Peyer's patch (tissue), 4 donors: ENCODE measurements around the gene TMEM101. TPM values are rescaled to one million over a fixed set of nuclear protein-coding genes. Genes with fewer than 3 reads are reported as not detected.

Experiments used
- DNase-seq, 3 donors: peaks; one replicate each; pipeline ENCODE4 v3.0.0-alpha.2; 2017 to 2019
- H3K27ac ChIP-seq, 4 donors: fragments of 200-600 bp; sonication (generic); one replicate each; pipeline ENCODE4 v1.5.1; 2016 to 2019
- H3K27me3 ChIP-seq, 2 donors: fragments of 200-600 bp; sonication (generic); one replicate each; pipeline ENCODE4 v1.5.1; 2019
- H3K36me3 ChIP-seq, 3 donors: fragments of 200-600 bp; sonication (generic); one replicate each; pipeline ENCODE4 v1.5.1; 2016 to 2019
- H3K4me1 ChIP-seq, 4 donors: fragments of 200-600 bp; sonication (generic); one replicate each; pipeline ENCODE4 v1.5.1; 2016 to 2019
- H3K4me3 ChIP-seq, 4 donors: fragments of 200-600 bp; sonication (generic); 1 replicate in 3 of 4; 2 replicates in 1 of 4; pipeline ENCODE4 v1.5.1; 2016 to 2019; ENCODE audit warnings: mild to moderate bottlenecking in 1 of 4
- H3K9me3 ChIP-seq, 4 donors: fragments of 200-600 bp; sonication (generic); one replicate each; pipeline ENCODE4 v1.5.1; 2016 to 2019; ENCODE audit warnings: mild to moderate bottlenecking in 1 of 4
- CTCF ChIP-seq, 6 experiments: fragments of 450-650 bp in 4 of 6; fragments of 200-600 bp in 2 of 6; sonication (generic) in 1 of 6; IDR thresholded peaks; one replicate each; pipeline ENCODE4 v1.5.1; 2017 to 2019; ENCODE audit warnings: antibody characterized with exemption in 6 of 6, mild to moderate bottlenecking in 3 of 6, moderate library complexity in 1 of 6
- POLR2A ChIP-seq, 2 donors: fragments of 450-650 bp; IDR thresholded peaks; one replicate each; pipeline ENCODE4 v1.5.1; 2017; ENCODE audit warnings: antibody characterized with exemption in 2 of 2, mild to moderate bottlenecking in 2 of 2, moderate library complexity in 2 of 2
- total RNA-seq, 4 donors: library from RNA; depleted of rRNA; stranded (reverse); fragments of >200 nt; gene quantifications; one replicate each; pipeline ENCODE4 v1.1.0, GENCODE V29; 2016

Gene TMEM101
- total RNA-seq, 4 donors from 2014 or later = 8.3 to 20.9 (median 17.5) TPM

DNA sequence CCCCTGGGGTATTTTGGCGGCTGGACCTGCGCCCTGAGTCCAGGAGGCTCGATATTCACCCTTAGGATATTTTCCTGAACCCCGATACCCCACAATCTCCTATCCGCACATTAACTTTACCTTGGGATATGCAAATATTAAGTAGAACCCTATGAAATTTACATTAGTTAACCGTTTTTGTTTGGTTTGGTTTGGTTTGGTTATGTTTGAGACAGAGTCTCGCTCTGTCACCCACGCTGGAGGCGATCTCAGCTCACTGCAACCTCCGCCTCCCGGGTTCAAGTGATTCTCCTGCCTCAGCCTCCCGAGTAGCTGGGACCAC, 19.7 kb downstream of the TMEM101 start:
- no peak overlapping the region for H3K27ac ChIP-seq
- H3K27me3 ChIP-seq = peaks cover 0 to 6% of the 10 kb centered on the region in 2 donors
- H3K9me3 ChIP-seq = no peaks in the 10 kb centered on the region
- no peak for TF ChIP-seq CTCF (IDR thresholded peaks at IDR 0.05)
- no peak for TF ChIP-seq POLR2A (IDR thresholded peaks at IDR 0.05)
- DNase-seq = no peak
- H3K4me1 ChIP-seq = peaks cover 0 to 7% (median 0%) of the 10 kb centered on the region in 4 donors
- H3K4me3 ChIP-seq = peak overlapping the region in 2 of 4 donors; percentile 26 to 44
- H3K36me3 ChIP-seq = no peaks in the 10 kb centered on the region

- peaks cover 0 to 6% of the 10 kb centered on the region in 2 donors for H3K27me3 ChIP-seq
- TF ChIP-seq POLR2A (IDR thresholded peaks at IDR 0.05) (no peak), CTCF (IDR thresholded peaks at IDR 0.05) (peak; percentile 47 to 87 (median 76))
- peak overlapping the region in 3 of 4 donors; percentile 26 to 44 (median 32) for H3K4me3 ChIP-seq
- peak; percentile 25 to 76 (median 74) for DNase-seq
- H3K9me3 ChIP-seq = no peaks in the 10 kb centered on the region
- H3K36me3 ChIP-seq = no peaks in the 10 kb centered on the region
- H3K4me1 ChIP-seq = peaks cover 0 to 7% (median 0%) of the 10 kb centered on the region in 4 donors
- no peak overlapping the region for H3K27ac ChIP-seq
Measured at GRCh38 chr17:43994272-43995149, 20.3 kb downstream of the TMEM101 start.

DNA sequence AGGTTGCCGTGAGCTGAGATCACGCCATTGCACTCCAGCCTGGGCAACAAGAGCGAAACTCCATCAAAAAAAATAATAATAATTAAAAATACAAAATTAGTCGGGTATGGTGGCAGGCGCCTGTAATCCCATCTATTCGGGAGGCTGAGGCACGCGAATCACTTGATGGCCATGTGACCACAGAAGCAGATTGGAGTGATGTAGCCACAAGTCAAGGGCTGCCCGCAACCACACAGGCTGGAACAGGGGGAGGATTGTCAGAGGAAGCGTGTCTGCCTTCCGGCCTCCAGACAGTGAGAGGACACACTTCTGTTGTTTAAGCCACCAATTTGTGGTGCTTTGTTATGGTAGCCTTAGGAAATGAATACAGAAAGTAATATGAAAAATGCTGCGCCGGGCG, 22.1 kb downstream of the TMEM101 start:
- TF ChIP-seq POLR2A (IDR thresholded peaks at IDR 0.05) = no peak
- no peak for TF ChIP-seq CTCF (IDR thresholded peaks at IDR 0.05)
- H3K36me3 ChIP-seq = no peaks in the 10 kb centered on the region
- H3K9me3 ChIP-seq = no peaks in the 10 kb centered on the region
- DNase-seq = no peak
- no peak overlapping the region for H3K4me3 ChIP-seq
- peaks cover 0 to 6% of the 10 kb centered on the region in 2 donors for H3K27me3 ChIP-seq
- no peak overlapping the region for H3K27ac ChIP-seq
- H3K4me1 ChIP-seq = peaks cover 0 to 7% (median 0%) of the 10 kb centered on the region in 4 donors

DNA sequence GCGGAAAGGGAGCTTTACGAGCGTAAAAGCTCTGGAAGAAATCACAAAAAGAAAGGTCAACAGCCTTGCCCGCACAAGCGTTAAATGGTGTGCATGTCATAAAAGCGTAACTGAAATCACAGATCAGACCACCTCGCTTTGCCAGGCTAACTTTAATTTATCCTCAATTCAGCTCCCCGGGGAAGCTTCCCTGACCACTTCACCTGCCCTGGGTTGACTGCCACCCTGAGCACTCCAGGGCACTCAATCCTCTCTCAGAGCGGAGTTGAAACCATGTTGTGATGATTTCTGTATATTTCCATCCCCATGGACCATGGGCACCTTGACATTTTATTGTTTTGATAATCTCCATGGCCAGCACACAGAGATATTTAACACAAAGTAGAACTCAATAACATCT, 26.5 kb downstream of the TMEM101 start:
- DNase-seq = no peak
- Histone ChIP-seq H3K27me3 (no peaks in the 10 kb centered on the region), H3K36me3 (no peaks in the 10 kb centered on the region), H3K4me3 (no peak overlapping the region), H3K4me1 (peaks cover 0 to 10% (median 6%) of the 10 kb centered on the region in 4 donors), H3K27ac (no peak overlapping the region), H3K9me3 (no peaks in the 10 kb centered on the region)
- no peak for TF ChIP-seq POLR2A (IDR thresholded peaks at IDR 0.05)
- TF ChIP-seq CTCF (IDR thresholded peaks at IDR 0.05) = no peak

DNA sequence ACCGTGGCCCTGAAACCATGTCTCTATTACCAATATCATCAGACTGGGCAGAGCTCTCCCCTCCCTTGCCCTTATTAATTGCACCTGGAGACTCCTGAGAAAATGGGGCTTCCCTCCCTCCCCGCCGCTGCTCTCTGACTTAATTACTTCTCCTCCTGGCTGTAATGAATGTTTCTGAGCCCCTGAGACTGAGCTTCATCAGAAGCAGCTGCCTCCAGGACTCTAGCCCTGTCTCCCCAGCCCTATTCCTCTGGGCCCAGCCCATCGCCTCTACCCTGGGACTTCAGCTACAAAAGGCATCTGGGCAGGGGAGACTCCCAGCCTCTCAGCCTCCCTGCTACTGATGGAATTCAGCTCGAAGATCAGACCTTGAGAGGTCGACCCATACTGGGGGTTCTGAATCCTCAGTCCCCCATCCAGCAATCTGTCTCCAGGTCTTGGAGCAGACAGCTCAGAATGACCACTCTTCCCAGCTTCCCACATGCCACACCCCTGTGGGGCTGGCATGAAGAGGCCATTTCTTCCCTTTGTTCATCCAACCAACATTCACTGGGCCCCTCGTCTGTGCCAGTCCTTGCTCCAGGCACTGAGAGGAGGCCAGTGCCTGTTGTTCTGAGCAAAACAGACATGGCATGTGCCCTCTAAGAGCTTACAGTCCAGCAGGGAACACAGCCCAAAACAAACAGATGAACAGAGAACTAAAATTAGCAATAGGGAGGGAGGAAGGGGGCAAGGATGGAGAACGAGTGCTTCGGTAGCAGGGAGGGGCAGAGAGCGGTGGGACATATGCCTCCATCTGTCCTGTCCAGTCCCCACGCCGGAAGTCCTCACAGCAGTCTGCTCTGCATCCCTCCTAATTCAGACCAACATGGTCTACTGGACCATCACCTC, 27.4 kb downstream of the TMEM101 start:
- H3K27me3 ChIP-seq = no peaks in the 10 kb centered on the region
- no peak for DNase-seq
- H3K4me1 ChIP-seq = peaks cover 0 to 13% (median 7%) of the 10 kb centered on the region in 4 donors
- H3K36me3 ChIP-seq = no peaks in the 10 kb centered on the region
- TF ChIP-seq POLR2A (IDR thresholded peaks at IDR 0.05) = no peak
- TF ChIP-seq CTCF (IDR thresholded peaks at IDR 0.05) = no peak
- H3K9me3 ChIP-seq = no peaks in the 10 kb centered on the region
- H3K4me3 ChIP-seq = no peak overlapping the region
- no peak overlapping the region for H3K27ac ChIP-seq
